SH-SY5Y (cell line): ENCODE measurements around the gene KCNIP4.
A peak's percentile ranks its signal among the peaks of the same experiment; 100 is the strongest.

ENCODE experiments used
- GATA2 ChIP-seq: IDR thresholded peaks from 2 replicates; pipeline ENCODE4 v1.6.1; 2011; ENCODE audit warnings: mild to moderate bottlenecking, low read depth, low read length
- GATA3 ChIP-seq: IDR thresholded peaks from 2 replicates; pipeline ENCODE4 v1.6.1; 2011; ENCODE audit warnings: low read depth, mild to moderate bottlenecking, low read length, moderate library complexity

Gene KCNIP4

GRCh38 chr4:21678711-21679110 is 269.9 kb downstream of the KCNIP4 start:
- TF ChIP-seq GATA3 (no peak), GATA2 (no peak)

- TF ChIP-seq GATA3: no peak
- TF ChIP-seq GATA2: no peak
Observed at GRCh38 chr4:21677173-21677572, 271.4 kb downstream of the KCNIP4 start.

- TF ChIP-seq GATA3 (no peak), GATA2 (no peak)
Observed at GRCh38 chr4:21664355-21664754, 284.2 kb downstream of the KCNIP4 start.

GRCh38 chr4:21656832-21657231 is 291.7 kb downstream of the KCNIP4 start:
- TF ChIP-seq GATA3 (no peak), GATA2 (no peak)

- TF ChIP-seq GATA3 (peak; percentile 62; the same call in 1 of the 2 replicates), GATA2 (peak; percentile 90)
Observed at GRCh38 chr4:21655031-21655430, 293.5 kb downstream of the KCNIP4 start.

GRCh38 chr4:21652508-21653231 is 295.9 kb downstream of the KCNIP4 start:
- no peak for TF ChIP-seq GATA2
- no peak for TF ChIP-seq GATA3

GRCh38 chr4:21649391-21650090 is 299.0 kb downstream of the KCNIP4 start:
- TF ChIP-seq GATA2: no peak
- TF ChIP-seq GATA3: no peak

GRCh38 chr4:21645776-21646175 is 302.8 kb downstream of the KCNIP4 start:
- TF ChIP-seq GATA3 (peak; percentile 73; the same call in 1 of the 2 replicates), GATA2 (peak; percentile 65; the same call in 1 of the 2 replicates)

GRCh38 chr4:21641696-21642095 is 306.9 kb downstream of the KCNIP4 start:
- TF ChIP-seq GATA2: no peak

- TF ChIP-seq GATA2 (no peak), GATA3 (no peak)
Observed at GRCh38 chr4:21638171-21638725, 310.3 kb downstream of the KCNIP4 start.

- no peak for TF ChIP-seq GATA3
- TF ChIP-seq GATA2: no peak
Observed at GRCh38 chr4:21628916-21629610, 319.5 kb downstream of the KCNIP4 start.

GRCh38 chr4:21628116-21628670 is 320.4 kb downstream of the KCNIP4 start:
- TF ChIP-seq GATA3 (no peak), GATA2 (no peak)

- TF ChIP-seq GATA3 (no peak), GATA2 (no peak)
Observed at GRCh38 chr4:21625447-21625846, 323.1 kb downstream of the KCNIP4 start.

- TF ChIP-seq GATA2 (no peak), GATA3 (no peak)
Observed at GRCh38 chr4:21605006-21605405, 343.6 kb downstream of the KCNIP4 start.

- TF ChIP-seq GATA2 (no peak), GATA3 (no peak)
Observed at GRCh38 chr4:21596521-21596920, 352.1 kb downstream of the KCNIP4 start.

GRCh38 chr4:21593671-21594001 is 354.9 kb downstream of the KCNIP4 start:
- no peak for TF ChIP-seq GATA2
- no peak for TF ChIP-seq GATA3
